Cardiac fibroblast (primary cell): ENCODE data around the gene ADGRF1.
"Not testable (repeated sequence)": the region's sequence is repeated elsewhere in the genome, so short reads cannot be mapped to it uniquely, and the experiment has no call there.

Experiments
- DNase-seq, 2 donors: peaks; one replicate each; pipeline versions ENCODE4 v3.0.0 to v3.0.0-alpha.2; 2010; ENCODE audit warnings: low read depth in 2 of 2
- H3K4me3 ChIP-seq, 2 donors: replicated peaks in 1 of 2; 1 replicate in 1 of 2; 2 replicates in 1 of 2; pipeline ENCODE4 v1.5.1; 2011; ENCODE audit warnings: low read depth in 2 of 2, low read length in 2 of 2, mild to moderate bottlenecking in 2 of 2, moderate library complexity in 1 of 2
- TF ChIP-seq, protein P1 (sequence below): IDR thresholded peaks from one replicate; pipeline ENCODE4 v1.5.1; 2011; ENCODE audit warnings: low read depth, mild to moderate bottlenecking, low read length, inconsistent platforms

The ADGRF1 gene

GRCh38 chr6:47042275-47042791 is at the start of gene ADGRF1:
TSS of gene ADGRF1 (minus strand) at chr6:47042332. CDS start at chr6:47029061, 13,271 bp downstream.
- TF ChIP-seq, protein P1, sequence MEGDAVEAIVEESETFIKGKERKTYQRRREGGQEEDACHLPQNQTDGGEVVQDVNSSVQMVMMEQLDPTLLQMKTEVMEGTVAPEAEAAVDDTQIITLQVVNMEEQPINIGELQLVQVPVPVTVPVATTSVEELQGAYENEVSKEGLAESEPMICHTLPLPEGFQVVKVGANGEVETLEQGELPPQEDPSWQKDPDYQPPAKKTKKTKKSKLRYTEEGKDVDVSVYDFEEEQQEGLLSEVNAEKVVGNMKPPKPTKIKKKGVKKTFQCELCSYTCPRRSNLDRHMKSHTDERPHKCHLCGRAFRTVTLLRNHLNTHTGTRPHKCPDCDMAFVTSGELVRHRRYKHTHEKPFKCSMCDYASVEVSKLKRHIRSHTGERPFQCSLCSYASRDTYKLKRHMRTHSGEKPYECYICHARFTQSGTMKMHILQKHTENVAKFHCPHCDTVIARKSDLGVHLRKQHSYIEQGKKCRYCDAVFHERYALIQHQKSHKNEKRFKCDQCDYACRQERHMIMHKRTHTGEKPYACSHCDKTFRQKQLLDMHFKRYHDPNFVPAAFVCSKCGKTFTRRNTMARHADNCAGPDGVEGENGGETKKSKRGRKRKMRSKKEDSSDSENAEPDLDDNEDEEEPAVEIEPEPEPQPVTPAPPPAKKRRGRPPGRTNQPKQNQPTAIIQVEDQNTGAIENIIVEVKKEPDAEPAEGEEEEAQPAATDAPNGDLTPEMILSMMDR = no peak
- no peak within 1 kb of the TSS for H3K4me3 ChIP-seq
- no peak for DNase-seq

- DNase-seq = no peak
These were observed 48.7 kb upstream of the ADGRF1 start for GRCh38 chr6:47090881-47091280.

GRCh38 chr6:47089473-47089872 is 47.3 kb upstream of the ADGRF1 start:
- H3K4me3 ChIP-seq, DNase-seq: not testable (repeated sequence)

More at GRCh38 chr6:47090881-47091280, 48.7 kb upstream of the ADGRF1 start:
- TF ChIP-seq, protein P1 = no peak
- no peak overlapping the region for H3K4me3 ChIP-seq

GRCh38 chr6:47086051-47086770 is 44.1 kb upstream of the ADGRF1 start:
- H3K4me3 ChIP-seq = no peak overlapping the region
- peak in 1 of 2 donors; percentile 14 for DNase-seq
- TF ChIP-seq, protein P1 = no peak

DNA sequence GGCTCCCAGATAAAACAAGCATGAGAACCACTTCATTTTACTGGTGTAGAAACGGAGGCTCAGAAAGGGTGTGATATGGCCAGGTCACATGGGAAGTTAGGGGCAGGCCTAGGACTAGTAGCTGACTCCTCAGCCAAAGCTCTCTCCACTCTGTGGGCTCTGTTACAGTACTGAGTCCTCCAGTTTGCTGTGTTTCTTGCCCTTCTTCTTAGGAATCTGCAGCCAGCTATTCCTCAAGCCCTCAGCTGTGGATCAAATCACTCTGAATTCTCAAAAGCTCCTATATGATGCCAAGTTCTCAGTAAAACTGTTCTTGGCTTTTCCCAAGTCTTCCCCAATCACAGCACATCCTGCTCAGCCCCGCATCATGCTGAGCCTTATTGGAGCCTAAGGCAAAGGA is 42.5 kb upstream of the ADGRF1 start:
- no peak overlapping the region for H3K4me3 ChIP-seq
- no peak for DNase-seq
- TF ChIP-seq, protein P1 = no peak

DNA sequence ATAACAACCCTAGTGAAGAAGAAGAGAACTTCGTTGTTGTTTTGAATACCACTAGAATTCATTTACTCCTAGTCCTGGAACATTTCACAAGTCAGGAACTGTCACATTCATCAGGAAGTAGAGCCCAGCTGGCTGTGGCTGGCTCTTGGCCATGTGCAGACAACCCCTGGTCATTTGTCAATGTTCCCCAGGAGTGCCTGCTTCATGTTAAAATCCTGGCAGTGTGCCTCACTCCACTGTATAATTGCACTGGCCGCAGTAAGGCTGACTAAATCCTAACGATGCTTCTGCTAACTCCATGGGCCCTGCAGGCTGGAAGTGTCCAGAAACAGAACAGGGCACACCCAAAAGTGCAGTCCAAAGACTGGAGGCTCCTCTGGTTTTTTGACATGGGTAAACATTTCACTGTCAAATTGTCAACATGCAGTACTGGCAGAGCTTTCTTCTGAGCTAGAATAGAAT is 41.5 kb upstream of the ADGRF1 start:
- TF ChIP-seq, protein P1 = no peak
- DNase-seq = peak; percentile 87 to 99
- no peak overlapping the region for H3K4me3 ChIP-seq

DNA sequence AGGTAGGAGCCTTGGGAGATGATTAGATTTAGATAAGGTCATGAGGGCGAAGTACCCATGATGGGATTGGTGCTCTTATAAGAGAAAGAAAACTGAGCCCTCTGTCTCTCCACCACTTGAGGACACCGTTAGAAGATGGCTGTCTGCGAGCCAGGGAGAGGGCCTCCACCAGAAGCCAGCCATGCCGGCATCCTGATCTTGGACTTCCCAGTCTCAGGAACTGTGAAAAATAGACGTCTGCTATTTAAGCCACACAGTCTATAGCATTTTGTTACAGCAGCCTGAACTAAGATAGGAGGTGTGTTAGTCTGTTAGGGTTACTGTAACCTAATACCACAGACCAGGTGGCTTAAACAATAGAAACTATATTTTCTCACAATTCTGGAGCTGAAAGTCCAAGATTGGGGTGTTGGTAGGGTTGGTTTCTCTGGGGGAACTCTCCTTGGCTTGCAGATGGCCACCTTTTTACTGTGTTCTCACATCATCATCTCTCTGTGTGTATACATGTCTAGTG is 38.0 kb upstream of the ADGRF1 start:
- TF ChIP-seq, protein P1 = no peak
- DNase-seq = no peak
- no peak overlapping the region for H3K4me3 ChIP-seq
